OCI-LY7 (cell line): ENCODE data around the gene DYNLRB1. TPM values are rescaled to one million over a fixed set of nuclear protein-coding genes. Genes with fewer than 3 reads are reported as not detected.

Experiments used
- BruUV-seq: library from RNA; stranded (reverse); fragments of 400-500 nt; replicated peaks from 2 replicates; lab custom pipeline; 2021; lab: Mats Ljungman, UMichigan
- CTCF ChIA-PET: fragments of 300-600 bp; sonication (Branson Sonifier 250); formaldehyde crosslinking; loops from one replicate; lab custom pipeline; 2022; ENCODE audit warnings: antibody characterized with exemption; ENCODE audit not compliant: unreplicated experiment; lab: Charles Lee
- POLR2A ChIA-PET: fragments of 300-600 bp; sonication (Branson Sonifier 250); formaldehyde crosslinking; loops from one replicate; lab custom pipeline; 2022; ENCODE audit warnings: antibody characterized with exemption; lab: Charles Lee
- DNase-seq: peaks from one replicate; pipeline ENCODE4 v3.0.0-alpha.2; 2015; ENCODE audit warnings: low spot score
- H2AFZ ChIP-seq: fragments of 200-600 bp; sonication (generic), shearing (Covaris generic); 2 replicates; pipeline ENCODE4 v1.6.1; 2014; ENCODE audit warnings: mild to moderate bottlenecking, antibody characterized with exemption, low read length, moderate library complexity
- H3K27ac ChIP-seq: fragments of 200-600 bp; sonication (generic); 2 replicates; pipeline ENCODE4 v1.5.1; 2014; ENCODE audit warnings: mixed run types, low read depth, mild to moderate bottlenecking, moderate library complexity, low read length, inconsistent platforms; ENCODE audit not compliant: poor library complexity, severe bottlenecking
- H3K36me3 ChIP-seq: fragments of 200-600 bp; sonication (generic); 2 replicates; pipeline ENCODE4 v1.6.1; 2014; ENCODE audit warnings: mild to moderate bottlenecking, antibody characterized with exemption, low read length, moderate library complexity, mixed read lengths; ENCODE audit not compliant: insufficient read depth
- H3K4me1 ChIP-seq: fragments of 200-600 bp; sonication (generic); 2 replicates; pipeline ENCODE4 v1.5.1; 2014; ENCODE audit warnings: mild to moderate bottlenecking, low read length; ENCODE audit not compliant: insufficient read depth, poor library complexity, severe bottlenecking
- H3K4me2 ChIP-seq: fragments of 200-600 bp; sonication (generic); 2 replicates; pipeline ENCODE4 v1.6.1; 2014; ENCODE audit warnings: mild to moderate bottlenecking, low read length
- H3K4me3 ChIP-seq: fragments of 200-600 bp; sonication (generic); 2 replicates; pipeline ENCODE4 v1.5.1; 2014; ENCODE audit warnings: mild to moderate bottlenecking, low read depth, low read length; ENCODE audit not compliant: poor library complexity, severe bottlenecking
- H3K79me2 ChIP-seq: fragments of 200-600 bp; sonication (generic); 2 replicates; pipeline ENCODE4 v1.6.1; 2016; ENCODE audit warnings: low read depth, mild to moderate bottlenecking, low read length, moderate library complexity, mixed read lengths; ENCODE audit not compliant: insufficient read depth
- H3K9me2 ChIP-seq: fragments of 200-600 bp; sonication (generic); 2 replicates; pipeline ENCODE4 v1.6.1; 2016; ENCODE audit warnings: mild to moderate bottlenecking, low read length, mixed read lengths; ENCODE audit not compliant: insufficient read depth
- H3K9me3 ChIP-seq: fragments of 200-600 bp; sonication (generic); 2 replicates; pipeline ENCODE4 v1.6.1; 2014; ENCODE audit warnings: mild to moderate bottlenecking, mixed run types, low read length, mixed read lengths
- H4K20me1 ChIP-seq: fragments of 200-600 bp; sonication (generic); 2 replicates; pipeline ENCODE4 v1.6.1; 2014; ENCODE audit warnings: mild to moderate bottlenecking, antibody characterized with exemption, low read length, moderate library complexity, mixed read lengths; ENCODE audit not compliant: insufficient read depth
- EZH2phosphoT487 ChIP-seq: fragments of 200-600 bp; sonication (generic); IDR thresholded peaks from 2 replicates; pipeline ENCODE4 v1.6.1; 2018; ENCODE audit warnings: low read depth, borderline replicate concordance, mild to moderate bottlenecking, mixed run types, antibody characterized with exemption, low read length, moderate library complexity, mixed read lengths
- intact Hi-C: fragments of 100-400 bp; cut with micrococcal nuclease; formaldehyde crosslinking; loops from one replicate; pipeline ENCODE4 v1.10.0; 2022; ENCODE audit not compliant: unreplicated experiment
- total RNA-seq, 2 experiments: library from RNA; depleted of rRNA in 1 of 2; stranded (reverse); fragments of >200 nt in 1 of 2; shearing (Covaris generic) in 1 of 2; gene quantifications; 2 replicates each; pipeline ENCODE4 v1.2.3, GENCODE V29; 2014 to 2022
- TF ChIP-seq, protein P1 (sequence below): fragments of 200-600 bp; sonication (generic); conservative IDR thresholded peaks from 2 replicates; pipeline ENCODE4 v1.5.1; 2014; ENCODE audit warnings: mild to moderate bottlenecking, antibody characterized with exemption, low read length, moderate library complexity, mixed read lengths

Gene DYNLRB1
- total RNA-seq, 2 experiments from 2014 or later, result 94.2 to 128 TPM

DNA sequence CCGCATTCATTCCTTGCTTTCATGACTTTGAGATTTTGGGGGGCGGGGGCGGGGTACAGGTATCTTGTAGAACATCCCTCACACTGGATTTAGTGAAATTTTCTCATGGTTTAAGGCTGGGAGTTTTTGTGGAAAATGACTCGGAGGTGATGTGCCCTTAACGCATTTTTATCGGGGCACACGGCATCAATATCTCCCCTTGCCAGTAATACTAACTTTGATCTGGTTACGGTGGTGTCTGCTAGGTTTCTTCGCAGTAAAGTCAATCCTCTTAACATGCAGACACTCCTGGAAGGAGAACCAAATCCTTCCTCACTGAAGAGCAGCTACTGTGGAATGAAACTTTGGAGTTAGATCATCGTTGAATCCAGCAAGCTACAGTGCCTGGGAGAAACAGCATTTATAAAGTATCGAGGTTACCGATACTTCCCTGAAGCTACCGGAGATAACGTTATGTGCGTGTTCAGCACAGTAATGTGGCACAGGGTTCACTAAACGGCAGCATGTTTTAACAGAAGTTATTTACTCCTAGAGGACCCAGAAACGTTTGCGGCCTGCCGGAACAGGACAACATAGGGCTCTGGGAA lies 1.2 kb upstream of the DYNLRB1 start:
- Histone ChIP-seq H3K4me2 (peak overlapping the region; percentile 95), H3K9me3 (no peaks in the 10 kb centered on the region), H3K36me3 (peaks cover 21% of the 10 kb centered on the region; the same call in 1 of the 2 replicates), H3K4me3 (peak overlapping the region; percentile 99), H3K9me2 (no peaks in the 10 kb centered on the region), H2AFZ (peak overlapping the region; percentile 93), H4K20me1 (no peaks in the 10 kb centered on the region), H3K4me1 (peaks cover 19% of the 10 kb centered on the region), H3K79me2 (peaks cover 28% of the 10 kb centered on the region), H3K27ac (peak overlapping the region; percentile 29)
- intact Hi-C loops, result no loop called here
- POLR2A ChIA-PET, result interaction anchor here (0.6 to 1.2 kb wide), 4 partner anchors 11 to 762 kb away, joined by 3 to 4 read pairs (median 3); no protein-coding TSS in a partner anchor
- TF ChIP-seq, protein P1, sequence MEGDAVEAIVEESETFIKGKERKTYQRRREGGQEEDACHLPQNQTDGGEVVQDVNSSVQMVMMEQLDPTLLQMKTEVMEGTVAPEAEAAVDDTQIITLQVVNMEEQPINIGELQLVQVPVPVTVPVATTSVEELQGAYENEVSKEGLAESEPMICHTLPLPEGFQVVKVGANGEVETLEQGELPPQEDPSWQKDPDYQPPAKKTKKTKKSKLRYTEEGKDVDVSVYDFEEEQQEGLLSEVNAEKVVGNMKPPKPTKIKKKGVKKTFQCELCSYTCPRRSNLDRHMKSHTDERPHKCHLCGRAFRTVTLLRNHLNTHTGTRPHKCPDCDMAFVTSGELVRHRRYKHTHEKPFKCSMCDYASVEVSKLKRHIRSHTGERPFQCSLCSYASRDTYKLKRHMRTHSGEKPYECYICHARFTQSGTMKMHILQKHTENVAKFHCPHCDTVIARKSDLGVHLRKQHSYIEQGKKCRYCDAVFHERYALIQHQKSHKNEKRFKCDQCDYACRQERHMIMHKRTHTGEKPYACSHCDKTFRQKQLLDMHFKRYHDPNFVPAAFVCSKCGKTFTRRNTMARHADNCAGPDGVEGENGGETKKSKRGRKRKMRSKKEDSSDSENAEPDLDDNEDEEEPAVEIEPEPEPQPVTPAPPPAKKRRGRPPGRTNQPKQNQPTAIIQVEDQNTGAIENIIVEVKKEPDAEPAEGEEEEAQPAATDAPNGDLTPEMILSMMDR, result no peak
- no peak for TF ChIP-seq EZH2phosphoT487
- CTCF ChIA-PET, result interaction anchor here (2.4 kb wide), 1 partner anchor 202 kb away, joined by 11 read pairs; no protein-coding TSS in a partner anchor
- no TSS peak for BruUV-seq
- no peak for DNase-seq

DNA sequence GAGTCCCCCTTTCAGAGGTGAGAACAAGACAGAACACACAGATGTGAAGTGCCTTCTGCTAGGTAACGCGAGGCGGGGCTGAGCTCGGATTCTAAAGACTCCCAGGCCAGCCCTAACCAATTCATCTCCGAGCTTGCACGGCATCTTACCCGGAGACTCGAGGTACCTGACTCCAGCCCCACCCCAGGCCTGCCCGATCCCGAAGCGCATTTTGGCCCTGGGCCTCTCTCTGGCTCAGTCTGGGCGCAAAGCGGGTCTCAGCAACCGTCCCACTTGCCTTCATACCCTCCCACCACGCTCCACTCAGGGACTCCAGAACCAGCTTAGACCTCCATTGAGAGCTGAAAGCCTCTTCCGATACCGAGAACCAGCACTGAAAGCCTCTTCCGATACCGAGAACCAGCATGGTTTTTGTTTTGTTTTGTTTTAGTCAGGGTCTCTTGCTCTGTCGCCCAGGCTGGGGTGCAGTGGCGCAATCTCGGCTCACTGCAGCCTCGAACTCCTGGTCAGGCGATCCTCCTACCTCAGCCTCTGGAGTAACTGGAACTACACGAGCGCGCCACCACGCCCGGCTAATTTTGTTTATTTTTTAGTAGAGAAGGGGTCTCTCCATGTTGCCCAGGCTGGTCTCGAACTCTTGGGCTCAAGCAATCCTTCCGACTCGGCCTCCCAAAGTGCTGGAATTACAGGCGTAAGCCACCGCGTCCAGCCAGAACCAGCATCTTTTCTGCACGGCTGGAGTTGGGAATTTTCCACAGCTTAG lies 557 bp upstream of the DYNLRB1 start:
- Histone ChIP-seq H3K36me3 (peaks cover 17% of the 10 kb centered on the region; the same call in 1 of the 2 replicates), H3K79me2 (peaks cover 28% of the 10 kb centered on the region), H3K4me1 (peaks cover 19% of the 10 kb centered on the region), H3K9me3 (no peaks in the 10 kb centered on the region), H4K20me1 (no peaks in the 10 kb centered on the region), H3K27ac (peak overlapping the region; percentile 29), H2AFZ (peak overlapping the region; percentile 93), H3K4me3 (peak overlapping the region; percentile 99), H3K9me2 (no peaks in the 10 kb centered on the region), H3K4me2 (peak overlapping the region; percentile 95)
- CTCF ChIA-PET, result interaction anchor here (1.5 to 2.4 kb wide), 2 partner anchors 9 to 203 kb away, joined by 3 to 11 read pairs; no protein-coding TSS in a partner anchor
- intact Hi-C loops, result loop anchor here (2.0 kb wide), 1 partner anchor 213 kb away; the partner anchor contains the start of gene AHCY
- DNase-seq, result peak; percentile 85
- POLR2A ChIA-PET, result interaction anchor here (0.6 to 1.2 kb wide), 7 partner anchors 11 to 761 kb away, joined by 3 to 4 read pairs (median 3); no protein-coding TSS in a partner anchor
- TF ChIP-seq, protein P1, result no peak
- no peak for TF ChIP-seq EZH2phosphoT487
- no TSS peak for BruUV-seq
